GM23248 (cell line): ENCODE results near the gene ZNF567.

Source experiments
- EZH2 ChIP-seq: fragments of 200-600 bp; sonication (generic); IDR thresholded peaks from 2 replicates; pipeline ENCODE4 v1.6.1; 2018; ENCODE audit warnings: antibody characterized with exemption, mild to moderate bottlenecking; ENCODE audit not compliant: insufficient read depth, poor library complexity, severe bottlenecking
- EZH2phosphoT487 ChIP-seq: fragments of 200-600 bp; sonication (generic); IDR thresholded peaks from 2 replicates; pipeline ENCODE4 v1.6.1; 2018; ENCODE audit warnings: antibody characterized with exemption, moderate library complexity, mild to moderate bottlenecking, low read depth; ENCODE audit not compliant: insufficient read depth

- TF ChIP-seq EZH2 (no peak), EZH2phosphoT487 (no peak)
Measured at GRCh38 chr19:36688058-36688457, 646 bp downstream of the ZNF567 start.
